ENCODE measurements around the gene ROBO4. TPM values are rescaled to one million over a fixed set of nuclear protein-coding genes. Genes with fewer than 3 reads are reported as not detected.
A peak's percentile ranks its signal among the peaks of the same experiment; 100 is the strongest.

Gene ROBO4
- total and polyA plus RNA-seq, 2 of the 13 experiments (the other 11 are each of a cell fraction or from before 2014, with no cell fraction given): 0.07 to 1.1 TPM

GRCh38 chr11:124934862-124935547 is 37.3 kb upstream of the ROBO4 start (continued):
- TF ChIP-seq, protein P1, sequence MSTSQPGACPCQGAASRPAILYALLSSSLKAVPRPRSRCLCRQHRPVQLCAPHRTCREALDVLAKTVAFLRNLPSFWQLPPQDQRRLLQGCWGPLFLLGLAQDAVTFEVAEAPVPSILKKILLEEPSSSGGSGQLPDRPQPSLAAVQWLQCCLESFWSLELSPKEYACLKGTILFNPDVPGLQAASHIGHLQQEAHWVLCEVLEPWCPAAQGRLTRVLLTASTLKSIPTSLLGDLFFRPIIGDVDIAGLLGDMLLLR (CRISPR knock-in tag; IDR thresholded peaks at IDR 0.05): no peak
- TF ChIP-seq HNRNPUL1 (IDR thresholded peaks at IDR 0.05; ENCODE audit: low read depth, low read length) (no peak), IKZF4 (CRISPR knock-in tag; IDR thresholded peaks at IDR 0.05; ENCODE audit: borderline replicate concordance, low read depth, not compliant biosample characterization) (no peak), CBFB (CRISPR knock-in tag; IDR thresholded peaks at IDR 0.05) (no peak), MEIS1 (CRISPR knock-in tag; IDR thresholded peaks at IDR 0.05; ENCODE audit: borderline replicate concordance) (no peak), MBD4 (IDR thresholded peaks at IDR 0.05; ENCODE audit: borderline replicate concordance, low read length) (no peak), GTF2F1 (IDR thresholded peaks at IDR 0.05; ENCODE audit: low read length) (no peak), ZFAT (CRISPR knock-in tag; conservative IDR thresholded peaks at IDR 0.05) (no peak), ZNF362 (CRISPR knock-in tag; IDR thresholded peaks at IDR 0.05; ENCODE audit: borderline replicate concordance) (no peak), SMARCE1 (IDR thresholded peaks at IDR 0.05; ENCODE audit: borderline replicate concordance) (no peak), NONO (IDR thresholded peaks at IDR 0.05) (no peak), NONO (CRISPR knock-in tag; conservative IDR thresholded peaks at IDR 0.05) (0 out of 2 replicates have a peak, but pooled peaks have one; percentile 46), MEF2D (CRISPR knock-in tag; IDR thresholded peaks at IDR 0.05) (no peak; the same call in 1 of the 2 replicates), ZNF674 (CRISPR knock-in tag; IDR thresholded peaks at IDR 0.05; ENCODE audit: low read depth) (no peak), MIER3 (CRISPR knock-in tag; IDR thresholded peaks at IDR 0.05; ENCODE audit: borderline replicate concordance) (peak; percentile 40; the same call in 1 of the 2 replicates), ZSCAN12 (CRISPR knock-in tag; IDR thresholded peaks at IDR 0.05) (no peak), MZF1 (CRISPR knock-in tag; IDR thresholded peaks at IDR 0.05; ENCODE audit: borderline replicate concordance) (peak; percentile 32; the same call in 1 of the 2 replicates), ZNF510 (CRISPR knock-in tag; IDR thresholded peaks at IDR 0.05; ENCODE audit: low read depth) (no peak), NBN (conservative IDR thresholded peaks at IDR 0.05) (no peak), ESRRA (CRISPR knock-in tag; IDR thresholded peaks at IDR 0.05; ENCODE audit: low read depth) (no peak), RORA (CRISPR knock-in tag; IDR thresholded peaks at IDR 0.05) (no peak)
- TF ChIP-seq, protein P2, sequence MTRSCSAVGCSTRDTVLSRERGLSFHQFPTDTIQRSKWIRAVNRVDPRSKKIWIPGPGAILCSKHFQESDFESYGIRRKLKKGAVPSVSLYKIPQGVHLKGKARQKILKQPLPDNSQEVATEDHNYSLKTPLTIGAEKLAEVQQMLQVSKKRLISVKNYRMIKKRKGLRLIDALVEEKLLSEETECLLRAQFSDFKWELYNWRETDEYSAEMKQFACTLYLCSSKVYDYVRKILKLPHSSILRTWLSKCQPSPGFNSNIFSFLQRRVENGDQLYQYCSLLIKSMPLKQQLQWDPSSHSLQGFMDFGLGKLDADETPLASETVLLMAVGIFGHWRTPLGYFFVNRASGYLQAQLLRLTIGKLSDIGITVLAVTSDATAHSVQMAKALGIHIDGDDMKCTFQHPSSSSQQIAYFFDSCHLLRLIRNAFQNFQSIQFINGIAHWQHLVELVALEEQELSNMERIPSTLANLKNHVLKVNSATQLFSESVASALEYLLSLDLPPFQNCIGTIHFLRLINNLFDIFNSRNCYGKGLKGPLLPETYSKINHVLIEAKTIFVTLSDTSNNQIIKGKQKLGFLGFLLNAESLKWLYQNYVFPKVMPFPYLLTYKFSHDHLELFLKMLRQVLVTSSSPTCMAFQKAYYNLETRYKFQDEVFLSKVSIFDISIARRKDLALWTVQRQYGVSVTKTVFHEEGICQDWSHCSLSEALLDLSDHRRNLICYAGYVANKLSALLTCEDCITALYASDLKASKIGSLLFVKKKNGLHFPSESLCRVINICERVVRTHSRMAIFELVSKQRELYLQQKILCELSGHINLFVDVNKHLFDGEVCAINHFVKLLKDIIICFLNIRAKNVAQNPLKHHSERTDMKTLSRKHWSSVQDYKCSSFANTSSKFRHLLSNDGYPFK (CRISPR knock-in tag; IDR thresholded peaks at IDR 0.05; ENCODE audit: borderline replicate concordance): no peak
- TF ChIP-seq, protein P3, sequence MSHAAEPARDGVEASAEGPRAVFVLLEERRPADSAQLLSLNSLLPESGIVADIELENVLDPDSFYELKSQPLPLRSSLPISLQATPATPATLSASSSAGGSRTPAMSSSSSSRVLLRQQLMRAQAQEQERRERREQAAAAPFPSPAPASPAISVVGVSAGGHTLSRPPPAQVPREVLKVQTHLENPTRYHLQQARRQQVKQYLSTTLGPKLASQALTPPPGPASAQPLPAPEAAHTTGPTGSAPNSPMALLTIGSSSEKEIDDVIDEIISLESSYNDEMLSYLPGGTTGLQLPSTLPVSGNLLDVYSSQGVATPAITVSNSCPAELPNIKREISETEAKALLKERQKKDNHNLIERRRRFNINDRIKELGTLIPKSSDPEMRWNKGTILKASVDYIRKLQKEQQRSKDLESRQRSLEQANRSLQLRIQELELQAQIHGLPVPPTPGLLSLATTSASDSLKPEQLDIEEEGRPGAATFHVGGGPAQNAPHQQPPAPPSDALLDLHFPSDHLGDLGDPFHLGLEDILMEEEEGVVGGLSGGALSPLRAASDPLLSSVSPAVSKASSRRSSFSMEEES (CRISPR knock-in tag; IDR thresholded peaks at IDR 0.05): no peak
- TF ChIP-seq, protein P4, sequence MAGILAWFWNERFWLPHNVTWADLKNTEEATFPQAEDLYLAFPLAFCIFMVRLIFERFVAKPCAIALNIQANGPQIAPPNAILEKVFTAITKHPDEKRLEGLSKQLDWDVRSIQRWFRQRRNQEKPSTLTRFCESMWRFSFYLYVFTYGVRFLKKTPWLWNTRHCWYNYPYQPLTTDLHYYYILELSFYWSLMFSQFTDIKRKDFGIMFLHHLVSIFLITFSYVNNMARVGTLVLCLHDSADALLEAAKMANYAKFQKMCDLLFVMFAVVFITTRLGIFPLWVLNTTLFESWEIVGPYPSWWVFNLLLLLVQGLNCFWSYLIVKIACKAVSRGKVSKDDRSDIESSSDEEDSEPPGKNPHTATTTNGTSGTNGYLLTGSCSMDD (CRISPR knock-in tag; IDR thresholded peaks at IDR 0.05): no peak

All from HepG2 (cell line).